Stimulated activated naive CD8-positive, alpha-beta T cell treated with anti-CD3 and anti-CD28 coated beads, Interleukin-15, amount 100 ng/mL, for 72 hours (primary cell): ENCODE results near the gene MYL12B.
"Not testable (repeated sequence)": the region's sequence is repeated elsewhere in the genome, so short reads cannot be mapped to it uniquely, and the experiment has no call there.

Experiments
- ATAC-seq: fragments of 150-1000 bp; cut with Tn5 transposase; 2 replicates; pipeline ENCODE4 v1.10.0; 2021; ENCODE audit warnings: mild to moderate bottlenecking, moderate library complexity
- DNase-seq, 2 donors: peaks; one replicate each; pipeline ENCODE4 v3.0.0; 2021 to 2022
- H3K27ac Mint-ChIP-seq, 2 donors: one replicate each; pipeline ENCODE4 v1.8.0; 2022; ENCODE audit warnings: mild to moderate bottlenecking in 2 of 2, mixed read lengths in 2 of 2, moderate library complexity in 2 of 2
- H3K27me3 Mint-ChIP-seq: one replicate; pipeline ENCODE4 v1.8.0; 2022; ENCODE audit warnings: mixed read lengths
- H3K4me1 Mint-ChIP-seq: one replicate; pipeline ENCODE4 v1.8.0; 2022; ENCODE audit warnings: mild to moderate bottlenecking, mixed read lengths
- H3K4me3 Mint-ChIP-seq, 2 donors: one replicate each; pipeline ENCODE4 v1.8.0; 2022; ENCODE audit warnings: mild to moderate bottlenecking in 2 of 2, mixed read lengths in 2 of 2, moderate library complexity in 1 of 2
- H3K9me3 Mint-ChIP-seq, 2 donors: one replicate each; pipeline ENCODE4 v1.8.0; 2022; ENCODE audit warnings: mixed read lengths in 2 of 2

MYL12B gene

DNA sequence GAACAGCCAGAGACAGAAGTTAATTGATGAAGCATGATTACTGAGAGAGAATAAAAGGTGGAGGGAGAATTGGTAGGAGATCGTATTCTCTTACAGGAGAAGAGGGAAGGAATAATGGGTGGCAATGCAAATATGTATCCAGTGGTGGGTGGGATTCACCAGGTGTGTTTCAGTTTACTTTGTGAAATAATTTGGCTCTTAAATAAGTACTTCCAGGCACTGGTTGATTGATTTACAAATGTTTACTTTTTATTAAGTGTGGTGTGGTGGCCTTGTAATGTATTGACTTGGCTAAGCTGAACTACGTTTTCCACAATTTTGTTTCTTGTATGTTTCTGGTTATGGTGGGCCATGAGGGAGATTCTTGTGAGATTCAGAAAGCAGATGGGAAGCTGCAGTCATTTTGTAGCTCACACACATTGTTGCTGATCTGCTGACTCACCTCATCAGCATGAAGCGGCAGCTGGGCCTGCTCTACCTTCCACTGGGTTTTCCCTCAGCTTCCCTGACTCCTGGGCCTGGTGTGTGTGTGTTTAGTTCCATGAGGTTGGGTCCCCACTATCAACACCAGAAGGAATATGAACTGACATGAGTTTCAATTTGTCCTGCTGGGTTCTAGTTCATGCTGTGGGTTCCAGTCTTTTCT, 32.6 kb downstream of the MYL12B start:
- DNase-seq (no peak), ATAC-seq (no peak)
- Mint-ChIP-seq H3K9me3 (peaks cover 12 to 14% of the 10 kb centered on the region in 2 donors), H3K27me3 (peaks cover 4% of the 10 kb centered on the region), H3K4me3 (no peak overlapping the region), H3K27ac (no peak overlapping the region), H3K4me1 (peaks cover 17% of the 10 kb centered on the region)

- H3K27me3 Mint-ChIP-seq, result peaks cover 31% of the 10 kb centered on the region
- DNase-seq, result peak; percentile 90 to 94
- peak; percentile 99 for ATAC-seq
- H3K4me1 Mint-ChIP-seq, result peaks cover 17% of the 10 kb centered on the region
- H3K9me3 Mint-ChIP-seq, result peaks cover 0 to 4% of the 10 kb centered on the region in 2 donors
- peak overlapping the region; percentile 83 to 87 for H3K27ac Mint-ChIP-seq
- peak overlapping the region; percentile 96 to 98 for H3K4me3 Mint-ChIP-seq
Observed at GRCh38 chr18:3297025-3297984, 35.4 kb downstream of the MYL12B start.

DNA sequence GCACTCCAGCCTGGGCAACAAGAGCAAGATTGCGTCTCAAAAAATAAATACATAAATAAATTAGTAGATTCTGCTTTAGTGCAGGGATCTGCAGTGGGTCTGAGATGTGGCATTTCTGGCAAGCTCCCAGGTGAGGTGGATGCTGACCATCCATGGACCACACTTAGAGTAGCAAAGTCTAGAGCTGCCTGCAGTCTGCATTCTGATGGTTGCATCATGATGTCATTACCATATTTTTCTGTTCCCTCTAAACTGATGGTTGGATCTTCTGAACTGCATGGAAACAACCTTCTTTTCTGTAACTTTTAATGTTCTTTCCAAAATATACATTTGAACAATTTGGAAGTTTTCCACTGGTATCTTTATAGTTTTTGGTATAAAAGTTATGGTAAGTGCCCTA, 42.9 kb downstream of the MYL12B start:
- Mint-ChIP-seq H3K27ac (peak overlapping the region in 1 of 2 donors; percentile 84), H3K4me1 (peaks cover 16% of the 10 kb centered on the region), H3K9me3 (no peaks in the 10 kb centered on the region), H3K4me3 (no peak overlapping the region), H3K27me3 (peaks cover 23% of the 10 kb centered on the region)
- ATAC-seq, result no peak
- DNase-seq, result no peak

DNA sequence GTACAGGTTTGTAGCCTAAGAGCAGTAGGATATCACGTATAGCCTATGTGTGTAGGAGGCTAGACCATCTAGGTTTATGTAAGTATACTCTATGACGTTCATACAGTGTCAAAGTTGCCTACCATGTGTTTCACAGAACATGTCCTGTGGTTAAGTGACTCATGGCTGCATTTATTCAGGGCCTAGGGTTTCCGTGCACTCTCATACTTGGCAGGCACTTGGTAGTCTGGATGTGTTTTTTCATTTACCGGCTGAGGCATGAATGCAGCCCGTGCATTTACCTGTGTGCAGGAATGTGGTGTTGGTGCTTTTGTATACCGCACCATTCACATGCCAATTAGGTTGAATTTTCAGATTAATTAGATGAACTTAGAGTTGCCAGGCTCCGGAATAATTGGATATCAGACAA, 43.4 kb downstream of the MYL12B start:
- peak; percentile 31 to 65 for DNase-seq
- Mint-ChIP-seq H3K27me3 (peaks cover 18% of the 10 kb centered on the region), H3K4me3 (peak overlapping the region; percentile 39 to 54), H3K4me1 (peaks cover 16% of the 10 kb centered on the region), H3K9me3 (no peaks in the 10 kb centered on the region), H3K27ac (peak overlapping the region; percentile 71 to 84)
- peak; percentile 100 for ATAC-seq

- Mint-ChIP-seq H3K9me3 (no peaks in the 10 kb centered on the region), H3K4me1 (peaks cover 16% of the 10 kb centered on the region), H3K4me3 (peak overlapping the region in 1 of 2 donors; percentile 50), H3K27ac (peak overlapping the region; percentile 2 to 72), H3K27me3 (peaks cover 12% of the 10 kb centered on the region)
- ATAC-seq, result no peak
- no peak for DNase-seq
Observed at GRCh38 chr18:3305933-3306332, 44.0 kb downstream of the MYL12B start.

GRCh38 chr18:3306391-3306790, 44.5 kb downstream of the MYL12B start:
- H3K4me1 Mint-ChIP-seq, result peaks cover 16% of the 10 kb centered on the region
- H3K4me3 Mint-ChIP-seq, result no peak overlapping the region
- no peak for DNase-seq
- peaks cover 8% of the 10 kb centered on the region for H3K27me3 Mint-ChIP-seq
- no peaks in the 10 kb centered on the region for H3K9me3 Mint-ChIP-seq
- no peak for ATAC-seq
- peak overlapping the region in 1 of 2 donors; percentile 72 for H3K27ac Mint-ChIP-seq

- no peak for DNase-seq
- no peak overlapping the region for H3K4me3 Mint-ChIP-seq
- ATAC-seq, result no peak
- H3K27ac Mint-ChIP-seq, result no peak overlapping the region
- H3K9me3 Mint-ChIP-seq, result peaks cover 0 to 10% of the 10 kb centered on the region in 2 donors
- H3K27me3 Mint-ChIP-seq, result no peaks in the 10 kb centered on the region
- no peaks in the 10 kb centered on the region for H3K4me1 Mint-ChIP-seq
Observed at GRCh38 chr18:3313685-3314084, 51.8 kb downstream of the MYL12B start.

DNA sequence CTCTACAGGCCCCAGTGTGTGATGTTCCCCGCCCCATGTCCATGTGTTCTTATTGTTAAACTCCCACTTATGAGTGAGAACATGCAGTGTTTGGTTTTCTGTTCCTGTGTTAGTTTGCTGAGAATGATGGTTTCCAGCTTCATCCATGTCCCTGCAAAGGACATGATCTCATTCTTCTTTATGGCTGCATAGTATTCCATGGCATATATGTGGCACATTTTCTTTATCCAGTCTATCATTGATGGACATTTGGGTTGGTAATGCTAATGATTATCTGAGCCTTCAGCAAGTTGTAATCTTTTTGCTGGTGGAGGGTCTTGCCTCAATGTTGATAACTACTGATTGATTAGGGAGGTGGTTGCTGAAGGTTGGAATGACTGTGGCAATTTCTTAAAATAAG, 53.4 kb downstream of the MYL12B start:
- H3K27ac Mint-ChIP-seq, H3K27me3 Mint-ChIP-seq, DNase-seq, H3K9me3 Mint-ChIP-seq, H3K4me3 Mint-ChIP-seq, H3K4me1 Mint-ChIP-seq, ATAC-seq: not testable (repeated sequence)

GRCh38 chr18:3319399-3319798, 57.5 kb downstream of the MYL12B start:
- no peak overlapping the region for H3K4me3 Mint-ChIP-seq
- H3K27ac Mint-ChIP-seq, result no peak overlapping the region
- peaks cover 0 to 10% of the 10 kb centered on the region in 2 donors for H3K9me3 Mint-ChIP-seq
- ATAC-seq (no peak), DNase-seq (no peak)
- peaks cover 9% of the 10 kb centered on the region for H3K4me1 Mint-ChIP-seq
- peaks cover 6% of the 10 kb centered on the region for H3K27me3 Mint-ChIP-seq

DNA sequence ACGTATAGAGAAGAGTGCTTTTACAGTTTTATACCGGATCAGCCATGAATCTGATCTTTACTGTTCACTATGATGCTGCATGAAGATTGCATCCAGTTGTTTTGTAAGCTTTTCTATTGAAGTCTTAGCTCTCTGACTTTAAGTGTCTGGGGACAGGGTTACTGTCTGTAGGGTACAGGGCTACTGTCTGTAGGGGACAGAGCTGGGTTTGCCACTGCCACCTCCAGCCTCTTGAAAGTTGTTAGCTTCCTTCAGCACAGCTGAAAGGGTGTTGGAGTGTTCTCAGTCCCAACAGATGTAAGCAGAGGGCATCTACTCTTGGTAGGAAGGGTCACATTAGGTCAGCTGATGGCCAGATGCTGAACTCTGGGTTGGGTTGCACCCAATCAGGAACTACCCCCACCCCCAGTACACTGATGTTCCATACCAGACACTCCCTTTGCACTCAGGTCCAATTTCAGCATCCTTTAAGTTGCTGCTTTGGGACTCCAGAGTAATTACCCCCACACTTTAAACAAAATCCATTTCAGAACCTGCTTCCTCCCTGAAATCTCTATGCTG, 58.0 kb downstream of the MYL12B start:
- Mint-ChIP-seq H3K27me3 (peaks cover 6% of the 10 kb centered on the region), H3K4me3 (no peak overlapping the region), H3K27ac (no peak overlapping the region), H3K9me3 (peaks cover 0 to 10% of the 10 kb centered on the region in 2 donors), H3K4me1 (peaks cover 9% of the 10 kb centered on the region)
- no peak for ATAC-seq
- DNase-seq, result no peak

DNA sequence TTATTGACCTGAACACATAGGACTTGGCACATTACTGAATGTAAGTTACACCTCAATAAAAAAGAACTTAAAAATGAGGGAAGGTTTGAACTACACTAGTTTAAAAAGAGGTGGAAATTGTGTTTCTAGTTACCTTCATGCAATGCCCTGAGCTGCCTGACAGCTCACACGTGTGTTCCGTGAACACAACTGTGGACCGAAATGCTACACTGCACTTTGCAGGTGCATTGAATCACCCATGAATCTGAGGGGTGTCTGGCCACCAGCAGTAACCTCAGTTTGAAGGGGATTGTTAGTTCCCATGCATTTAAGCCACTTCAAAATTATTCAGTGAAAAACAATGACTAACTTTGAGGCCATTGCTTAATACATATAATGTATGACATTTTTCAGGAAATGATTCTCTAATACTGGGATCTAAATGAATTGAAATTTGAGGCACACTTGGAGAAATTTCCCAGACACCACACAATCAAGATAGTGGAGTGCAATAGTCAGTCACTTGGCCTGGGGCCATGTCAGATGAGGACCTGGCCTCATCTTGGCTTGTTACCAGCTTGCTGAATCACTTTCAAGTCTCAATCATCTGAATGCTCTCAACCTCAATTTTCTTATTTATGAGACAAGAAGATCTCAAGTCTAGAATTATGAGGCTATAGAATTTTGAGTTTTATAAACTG, 59.3 kb downstream of the MYL12B start:
- no peaks in the 10 kb centered on the region for H3K9me3 Mint-ChIP-seq
- peaks cover 9% of the 10 kb centered on the region for H3K4me1 Mint-ChIP-seq
- peaks cover 6% of the 10 kb centered on the region for H3K27me3 Mint-ChIP-seq
- no peak for ATAC-seq
- no peak for DNase-seq
- no peak overlapping the region for H3K27ac Mint-ChIP-seq
- H3K4me3 Mint-ChIP-seq, result no peak overlapping the region

DNA sequence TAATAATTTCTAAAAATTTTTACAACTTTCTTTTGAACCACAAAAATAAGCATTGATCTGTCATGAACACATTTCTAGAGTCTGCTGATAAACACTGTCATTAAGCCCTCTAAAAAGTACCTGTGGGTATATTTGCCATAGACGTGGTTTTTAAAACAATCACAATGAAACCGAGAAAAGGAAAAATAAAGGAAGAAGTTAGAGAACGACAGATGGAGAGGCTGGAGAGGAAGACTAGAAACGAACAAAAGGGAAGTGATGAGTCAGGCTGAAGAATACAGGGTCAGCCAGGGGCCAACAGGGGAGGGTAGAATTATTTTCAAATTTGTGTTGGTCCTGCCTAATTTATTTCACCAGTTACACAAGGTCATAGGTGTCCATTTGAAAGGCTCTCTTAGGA, 62.0 kb downstream of the MYL12B start:
- H3K4me3 Mint-ChIP-seq, result no peak overlapping the region
- peaks cover 9% of the 10 kb centered on the region for H3K4me1 Mint-ChIP-seq
- H3K27ac Mint-ChIP-seq, result no peak overlapping the region
- ATAC-seq, result no peak
- DNase-seq, result no peak
- H3K27me3 Mint-ChIP-seq, result peaks cover 6% of the 10 kb centered on the region
- no peaks in the 10 kb centered on the region for H3K9me3 Mint-ChIP-seq
